Lower leg skin (tissue), 3 donors: ENCODE data around the gene GTPBP4.

Experiments
- CTCF ChIP-seq, 3 donors: fragments of 450-650 bp; IDR thresholded peaks; one replicate each; pipeline ENCODE4 v1.5.1; 2016; ENCODE audit warnings: antibody characterized with exemption in 3 of 3, mild to moderate bottlenecking in 3 of 3, moderate library complexity in 2 of 3
- POLR2A ChIP-seq, 2 donors: fragments of 450-650 bp; IDR thresholded peaks; one replicate each; pipeline ENCODE4 v1.6.1; 2016 to 2017; ENCODE audit warnings: antibody characterized with exemption in 2 of 2, mild to moderate bottlenecking in 1 of 2, moderate library complexity in 1 of 2

GRCh38 chr10:971150-971542 is 17.1 kb upstream of the GTPBP4 start:
- TF ChIP-seq CTCF (IDR thresholded peaks at IDR 0.05), result no peak
- TF ChIP-seq POLR2A (IDR thresholded peaks at IDR 0.05), result no peak
